Activated B cell treated with CpG ODN at 0.5 μM for 24 hours (primary cell): ENCODE measurements around the gene SELENOI. TPM values are rescaled to one million over a fixed set of nuclear protein-coding genes. Genes with fewer than 3 reads are reported as not detected.

ENCODE experiments used
- ATAC-seq: fragments of 200-7000 bp; cut with Tn5 transposase; one replicate; pipeline ENCODE4 v1.10.0; 2021; ENCODE audit warnings: low read depth, mild to moderate bottlenecking, moderate library complexity
- CTCF ChIA-PET: fragments of 350-600 bp; sonication (Branson Sonifier 250); formaldehyde crosslinking; loops from one replicate; lab custom pipeline; 2021; ENCODE audit warnings: antibody characterized with exemption; lab: Charles Lee
- POLR2A ChIA-PET: fragments of 350-600 bp; sonication (Branson Sonifier 250); formaldehyde crosslinking; loops from one replicate; lab custom pipeline; 2021; ENCODE audit warnings: antibody characterized with exemption; lab: Charles Lee
- DNase-seq: peaks from one replicate; pipeline ENCODE4 v3.0.0; 2022
- H3K27ac Mint-ChIP-seq: one replicate; pipeline ENCODE4 v1.8.0; 2020; ENCODE audit warnings: mixed read lengths
- H3K27me3 Mint-ChIP-seq: one replicate; pipeline ENCODE4 v1.8.0; 2021; ENCODE audit warnings: mixed read lengths
- H3K36me3 Mint-ChIP-seq: one replicate; pipeline ENCODE4 v1.8.0; 2021; ENCODE audit warnings: low read depth, mixed read lengths
- H3K4me1 Mint-ChIP-seq: one replicate; pipeline ENCODE4 v1.8.0; 2021; ENCODE audit warnings: mixed read lengths
- H3K4me3 Mint-ChIP-seq: one replicate; pipeline ENCODE4 v1.8.0; 2020; ENCODE audit warnings: mild to moderate bottlenecking, mixed read lengths
- H3K9me3 Mint-ChIP-seq: one replicate; pipeline ENCODE4 v1.8.0; 2020; ENCODE audit warnings: mixed read lengths
- intact Hi-C: fragments of 100-400 bp; cut with micrococcal nuclease; formaldehyde crosslinking; loops from one replicate; pipeline ENCODE4 v1.15.1; 2024
- total RNA-seq: library from RNA; stranded (reverse); gene quantifications from 2 replicates; pipeline ENCODE4 v1.2.3, GENCODE V29; 2022
- TF ChIP-seq, protein P1 (sequence below): fragments of 200-600 bp; IDR thresholded peaks from one replicate; pipeline ENCODE4 v1.8.0; 2022; ENCODE audit warnings: antibody characterized with exemption, mild to moderate bottlenecking

The SELENOI gene
- total RNA-seq, 1 donor from 2014 or later: 21.1 TPM

DNA sequence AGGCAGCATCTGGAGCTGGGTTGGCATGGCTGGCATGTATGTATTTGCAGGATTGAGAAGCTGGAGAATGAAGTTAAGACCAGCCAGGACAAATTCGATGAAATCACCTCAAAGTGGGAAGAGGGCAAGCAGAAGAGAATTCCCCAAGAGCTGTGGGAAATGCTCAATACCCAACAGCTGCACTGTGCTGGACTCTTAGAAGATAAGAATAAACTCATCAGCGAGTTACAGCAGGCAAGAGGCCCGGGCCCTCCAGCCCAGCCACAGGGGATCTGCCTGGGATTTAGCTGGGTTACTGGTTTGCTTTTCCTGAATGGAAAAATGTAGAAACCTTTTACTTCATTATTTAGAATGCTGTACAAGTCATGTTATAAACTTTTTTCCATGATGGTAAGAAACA lies 78.3 kb downstream of the SELENOI start:
- TF ChIP-seq, protein P1, sequence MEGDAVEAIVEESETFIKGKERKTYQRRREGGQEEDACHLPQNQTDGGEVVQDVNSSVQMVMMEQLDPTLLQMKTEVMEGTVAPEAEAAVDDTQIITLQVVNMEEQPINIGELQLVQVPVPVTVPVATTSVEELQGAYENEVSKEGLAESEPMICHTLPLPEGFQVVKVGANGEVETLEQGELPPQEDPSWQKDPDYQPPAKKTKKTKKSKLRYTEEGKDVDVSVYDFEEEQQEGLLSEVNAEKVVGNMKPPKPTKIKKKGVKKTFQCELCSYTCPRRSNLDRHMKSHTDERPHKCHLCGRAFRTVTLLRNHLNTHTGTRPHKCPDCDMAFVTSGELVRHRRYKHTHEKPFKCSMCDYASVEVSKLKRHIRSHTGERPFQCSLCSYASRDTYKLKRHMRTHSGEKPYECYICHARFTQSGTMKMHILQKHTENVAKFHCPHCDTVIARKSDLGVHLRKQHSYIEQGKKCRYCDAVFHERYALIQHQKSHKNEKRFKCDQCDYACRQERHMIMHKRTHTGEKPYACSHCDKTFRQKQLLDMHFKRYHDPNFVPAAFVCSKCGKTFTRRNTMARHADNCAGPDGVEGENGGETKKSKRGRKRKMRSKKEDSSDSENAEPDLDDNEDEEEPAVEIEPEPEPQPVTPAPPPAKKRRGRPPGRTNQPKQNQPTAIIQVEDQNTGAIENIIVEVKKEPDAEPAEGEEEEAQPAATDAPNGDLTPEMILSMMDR: no peak
- CTCF ChIA-PET: no interaction called here
- no peaks in the 10 kb centered on the region for H3K4me1 Mint-ChIP-seq
- H3K27me3 Mint-ChIP-seq: no peaks in the 10 kb centered on the region
- no peak overlapping the region for H3K4me3 Mint-ChIP-seq
- POLR2A ChIA-PET: no interaction called here
- no peak overlapping the region for H3K27ac Mint-ChIP-seq
- intact Hi-C loops: no loop called here
- H3K9me3 Mint-ChIP-seq: no peaks in the 10 kb centered on the region
- DNase-seq (no peak), ATAC-seq (no peak)
- H3K36me3 Mint-ChIP-seq: no peaks in the 10 kb centered on the region

GRCh38 chr2:26428846-26429245 lies 82.9 kb downstream of the SELENOI start:
- no peak overlapping the region for H3K27ac Mint-ChIP-seq
- TF ChIP-seq, protein P1: no peak
- no peaks in the 10 kb centered on the region for H3K9me3 Mint-ChIP-seq
- H3K27me3 Mint-ChIP-seq: peaks cover 8% of the 10 kb centered on the region
- H3K36me3 Mint-ChIP-seq: no peaks in the 10 kb centered on the region
- ATAC-seq (no peak), DNase-seq (no peak)
- H3K4me3 Mint-ChIP-seq: no peak overlapping the region
- intact Hi-C loops: no loop called here
- ChIA-PET POLR2A (no interaction called here), CTCF (no interaction called here)
- H3K4me1 Mint-ChIP-seq: no peaks in the 10 kb centered on the region

DNA sequence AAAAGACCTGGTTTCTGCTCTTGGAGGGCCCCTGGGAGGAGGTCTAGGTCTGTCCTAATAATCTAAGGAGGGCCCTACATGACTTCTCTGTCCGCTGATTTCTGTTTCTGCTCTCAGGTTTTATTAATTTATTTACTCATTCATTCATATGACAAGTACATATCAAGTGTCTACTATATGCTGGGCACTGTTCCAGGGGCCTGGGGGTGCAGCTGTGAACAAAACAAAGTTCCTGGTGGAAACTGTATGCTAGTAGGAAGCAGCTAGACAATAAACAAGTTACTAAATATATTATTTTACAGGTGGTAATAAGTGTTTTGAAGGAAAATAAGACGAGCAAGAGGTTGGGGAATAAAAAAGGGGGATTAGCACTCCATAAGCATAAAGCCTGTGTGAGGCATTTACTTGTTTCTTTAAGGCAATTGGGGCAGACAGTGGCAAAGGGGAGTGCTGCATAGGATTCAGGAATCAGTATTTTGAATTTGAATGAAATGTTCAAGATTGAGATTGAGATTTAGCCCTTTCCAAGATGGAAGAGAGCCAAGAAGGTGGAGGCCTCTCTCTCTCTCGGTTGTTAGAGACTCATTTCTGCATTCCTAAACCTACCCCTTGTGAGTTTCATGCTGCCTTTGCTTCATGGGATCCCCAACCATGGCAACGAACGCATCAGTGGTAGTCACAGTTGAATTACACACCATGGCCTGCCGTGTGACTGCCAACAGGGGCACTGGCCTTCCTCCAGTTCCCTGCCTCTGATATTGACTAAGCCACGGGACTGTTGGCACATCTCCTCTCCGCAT lies 84.0 kb downstream of the SELENOI start:
- DNase-seq (no peak), ATAC-seq (no peak)
- ChIA-PET POLR2A (no interaction called here), CTCF (no interaction called here)
- H3K4me3 Mint-ChIP-seq: no peak overlapping the region
- H3K27me3 Mint-ChIP-seq: peaks cover 9% of the 10 kb centered on the region
- TF ChIP-seq, protein P1: no peak
- no peaks in the 10 kb centered on the region for H3K36me3 Mint-ChIP-seq
- H3K9me3 Mint-ChIP-seq: no peaks in the 10 kb centered on the region
- H3K4me1 Mint-ChIP-seq: no peaks in the 10 kb centered on the region
- intact Hi-C loops: no loop called here
- H3K27ac Mint-ChIP-seq: no peak overlapping the region

DNA sequence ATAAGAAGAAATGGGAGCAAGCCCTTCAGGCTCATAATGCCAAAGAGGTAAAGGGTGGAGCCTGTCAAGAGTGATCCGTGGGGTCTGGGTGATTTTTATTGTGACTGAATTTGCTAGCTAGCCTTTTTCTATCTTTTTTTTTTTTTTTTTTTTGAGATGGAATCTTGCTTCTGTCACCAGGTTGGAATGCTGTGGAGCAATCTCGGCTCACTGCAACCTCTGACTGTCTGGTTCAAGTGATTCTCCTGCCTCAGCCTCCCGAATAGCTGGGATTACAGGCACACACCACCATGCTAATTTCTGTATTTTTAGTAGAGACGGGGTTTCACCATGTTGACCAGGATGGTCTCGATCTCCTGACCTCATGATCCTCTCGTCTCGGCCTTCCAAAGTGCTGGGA lies 84.9 kb downstream of the SELENOI start:
- Mint-ChIP-seq H3K27ac (no peak overlapping the region), H3K27me3 (peaks cover 9% of the 10 kb centered on the region), H3K4me3 (no peak overlapping the region), H3K9me3 (no peaks in the 10 kb centered on the region), H3K4me1 (no peaks in the 10 kb centered on the region), H3K36me3 (no peaks in the 10 kb centered on the region)
- ChIA-PET CTCF (no interaction called here), POLR2A (no interaction called here)
- TF ChIP-seq, protein P1: no peak
- intact Hi-C loops: no loop called here
- DNase-seq (no peak), ATAC-seq (no peak)

DNA sequence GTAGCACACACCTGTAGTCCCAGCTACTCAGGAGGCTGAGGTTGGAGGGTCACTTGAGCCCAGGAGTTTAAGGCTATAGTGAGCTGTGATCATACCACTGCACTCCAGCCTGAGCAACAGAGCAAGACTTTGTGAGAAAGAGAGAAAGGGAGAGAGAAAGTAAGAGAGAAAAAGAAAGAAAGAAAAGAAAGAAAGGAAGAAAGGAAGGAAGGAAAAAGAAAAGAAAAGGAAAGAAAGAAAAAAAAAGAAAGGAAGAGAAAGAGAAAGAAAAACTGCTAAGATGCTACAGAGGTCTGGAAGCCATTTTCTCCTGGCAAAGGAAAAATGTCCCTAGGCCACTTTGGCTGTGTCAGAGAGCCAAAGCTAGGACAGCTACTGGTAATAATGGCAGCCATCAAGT lies 86.4 kb downstream of the SELENOI start:
- H3K27ac Mint-ChIP-seq: no peak overlapping the region
- DNase-seq (no peak), ATAC-seq (no peak)
- POLR2A ChIA-PET: no interaction called here
- TF ChIP-seq, protein P1: no peak
- no peaks in the 10 kb centered on the region for H3K36me3 Mint-ChIP-seq
- H3K4me1 Mint-ChIP-seq: no peaks in the 10 kb centered on the region
- CTCF ChIA-PET: interaction anchor here (0.5 kb wide), 1 partner anchor 35 kb away, joined by 3 read pairs; no protein-coding TSS in a partner anchor
- H3K9me3 Mint-ChIP-seq: no peaks in the 10 kb centered on the region
- H3K27me3 Mint-ChIP-seq: peaks cover 9% of the 10 kb centered on the region
- intact Hi-C loops: no loop called here
- H3K4me3 Mint-ChIP-seq: no peak overlapping the region
